ENCODE measurements around the gene TSKS. TPM values are rescaled to one million over a fixed set of nuclear protein-coding genes. Genes with fewer than 3 reads are reported as not detected.

Gene TSKS
- total and polyA plus RNA-seq, 3 experiments from 2014 or later: 0.42 to 0.79 TPM; not detected in 1

DNA sequence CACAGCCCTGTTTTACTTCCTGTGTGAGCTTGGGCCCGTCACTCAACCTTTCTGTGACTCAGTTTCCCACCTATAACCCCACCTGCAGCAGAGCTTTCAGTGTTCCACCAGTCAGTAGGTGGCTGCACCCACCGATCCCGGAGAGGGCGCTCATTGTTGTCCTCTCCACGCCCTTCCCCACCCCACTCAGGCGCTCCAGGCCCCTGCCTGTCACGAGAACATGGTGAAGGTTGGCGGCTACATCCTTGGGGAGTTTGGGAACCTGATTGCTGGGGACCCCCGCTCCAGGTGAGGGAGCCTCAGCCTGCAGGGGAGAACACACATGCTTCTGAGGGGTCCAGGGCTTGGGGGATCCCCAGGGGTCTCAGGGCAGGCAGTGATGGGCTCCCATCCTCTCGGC is 37.7 kb upstream of the TSKS start:
- CTCF ChIA-PET: no interaction called here
- no peaks in the 10 kb centered on the region for H3K4me1 Mint-ChIP-seq
- no peaks in the 10 kb centered on the region for H3K27me3 Mint-ChIP-seq
- peaks cover 6 to 83% (median 8%) of the 10 kb centered on the region in 3 donors for H3K36me3 Mint-ChIP-seq
- POLR2A ChIA-PET: interaction anchor here (1.3 kb wide), 1 partner anchor 13 kb away, joined by 3 read pairs; the partner anchor contains the start of gene FUZ
- H3K27ac ChIP-seq (ENCODE audit: low read depth, low read length): no peak overlapping the region
- no peaks in the 10 kb centered on the region for H3K9me3 Mint-ChIP-seq
- DNase-seq: no peak
- H3K27me3 ChIP-seq (ENCODE audit: insufficient read depth, low read length, poor library complexity, severe bottlenecking): no peaks in the 10 kb centered on the region
- peaks cover 19% of the 10 kb centered on the region for H3K36me3 ChIP-seq (ENCODE audit: insufficient read depth, low read length)
- H3K9me3 ChIP-seq (ENCODE audit: low read length): no peaks in the 10 kb centered on the region
- H3K27ac Mint-ChIP-seq: no peak overlapping the region
- no peak overlapping the region for H3K4me3 Mint-ChIP-seq
- H3K4me3 ChIP-seq (ENCODE audit: low read length): no peak overlapping the region
- no peaks in the 10 kb centered on the region for H3K4me1 ChIP-seq (ENCODE audit: insufficient read depth, low read length)

DNA sequence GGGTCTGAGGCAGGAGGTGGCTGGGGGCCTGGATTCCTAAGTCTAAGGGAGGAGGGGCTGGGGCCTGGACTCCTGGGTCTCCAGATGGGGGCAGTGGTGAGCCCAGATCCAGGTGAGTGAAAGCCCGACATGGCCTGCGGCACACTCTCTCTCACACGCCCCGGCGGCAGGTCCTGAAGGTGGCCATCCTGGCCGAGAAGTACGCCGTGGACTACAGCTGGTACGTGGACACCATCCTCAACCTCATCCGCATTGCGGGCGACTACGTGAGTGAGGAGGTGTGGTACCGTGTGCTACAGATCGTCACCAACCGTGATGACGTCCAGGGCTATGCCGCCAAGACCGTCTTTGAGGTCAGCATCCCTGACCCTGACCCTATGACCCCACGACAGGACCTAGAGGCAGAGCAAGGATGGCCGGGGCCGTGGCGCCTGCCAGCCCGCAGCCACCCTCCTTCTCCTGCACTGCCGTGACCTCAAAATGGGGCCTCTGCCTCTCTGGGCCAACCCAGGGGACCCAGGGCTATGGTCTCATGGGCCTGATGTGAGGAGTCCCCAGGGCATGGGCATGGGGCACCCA is 36.8 kb upstream of the TSKS start:
- H3K9me3 ChIP-seq (ENCODE audit: low read length): no peaks in the 10 kb centered on the region
- no peak for DNase-seq
- H3K4me3 Mint-ChIP-seq: peak overlapping the region in 2 of 7 donors; percentile 18 to 45
- POLR2A ChIA-PET: interaction anchor here (1.3 kb wide), 1 partner anchor 13 kb away, joined by 3 read pairs; the partner anchor contains the start of gene FUZ
- H3K4me1 ChIP-seq (ENCODE audit: insufficient read depth, low read length): no peaks in the 10 kb centered on the region
- CTCF ChIA-PET: no interaction called here
- H3K27me3 ChIP-seq (ENCODE audit: insufficient read depth, low read length, poor library complexity, severe bottlenecking): no peaks in the 10 kb centered on the region
- H3K27ac Mint-ChIP-seq: peak overlapping the region in 1 of 8 donors; percentile 75
- H3K4me1 Mint-ChIP-seq: no peaks in the 10 kb centered on the region
- H3K36me3 Mint-ChIP-seq: peaks cover 6 to 89% (median 8%) of the 10 kb centered on the region in 3 donors
- H3K4me3 ChIP-seq (ENCODE audit: low read length): no peak overlapping the region
- H3K36me3 ChIP-seq (ENCODE audit: insufficient read depth, low read length): peaks cover 20% of the 10 kb centered on the region
- H3K27me3 Mint-ChIP-seq: no peaks in the 10 kb centered on the region
- no peaks in the 10 kb centered on the region for H3K9me3 Mint-ChIP-seq
- H3K27ac ChIP-seq (ENCODE audit: low read depth, low read length): no peak overlapping the region

DNA sequence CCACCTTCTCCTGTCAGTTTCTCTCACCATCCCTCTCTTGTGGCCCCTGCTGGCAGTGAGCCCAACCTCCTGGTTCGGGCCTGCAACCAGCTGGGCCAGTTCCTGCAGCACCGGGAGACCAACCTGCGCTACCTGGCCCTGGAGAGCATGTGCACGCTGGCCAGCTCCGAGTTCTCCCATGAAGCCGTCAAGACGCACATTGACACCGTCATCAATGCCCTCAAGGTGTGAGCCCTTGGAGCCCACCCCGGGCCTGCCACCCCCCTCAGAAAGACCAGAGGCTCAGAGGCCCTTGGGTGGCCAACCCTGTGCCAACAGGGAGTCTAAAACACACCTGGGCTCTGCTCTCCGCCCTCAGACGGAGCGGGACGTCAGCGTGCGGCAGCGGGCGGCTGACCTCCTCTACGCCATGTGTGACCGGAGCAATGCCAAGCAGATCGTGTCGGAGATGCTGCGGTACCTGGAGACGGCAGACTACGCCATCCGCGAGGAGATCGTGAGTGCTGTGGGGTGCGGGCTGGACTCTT is 36.2 kb upstream of the TSKS start:
- Histone ChIP-seq H3K27ac (ENCODE audit: low read depth, low read length) (no peak overlapping the region), H3K36me3 (ENCODE audit: insufficient read depth, low read length) (peaks cover 20% of the 10 kb centered on the region), H3K9me3 (ENCODE audit: low read length) (no peaks in the 10 kb centered on the region), H3K4me3 (ENCODE audit: low read length) (no peak overlapping the region), H3K27me3 (ENCODE audit: insufficient read depth, low read length, poor library complexity, severe bottlenecking) (no peaks in the 10 kb centered on the region), H3K4me1 (ENCODE audit: insufficient read depth, low read length) (no peaks in the 10 kb centered on the region)
- Mint-ChIP-seq H3K9me3 (no peaks in the 10 kb centered on the region), H3K27me3 (no peaks in the 10 kb centered on the region), H3K4me3 (no peak overlapping the region), H3K4me1 (no peaks in the 10 kb centered on the region), H3K36me3 (peaks cover 7 to 90% (median 8%) of the 10 kb centered on the region in 3 donors), H3K27ac (peak overlapping the region in 2 of 8 donors; percentile 12 to 75)
- POLR2A ChIA-PET: no interaction called here
- CTCF ChIA-PET: interaction anchor here (0.6 kb wide), 1 partner anchor 169 kb away, joined by 3 read pairs; no protein-coding TSS in a partner anchor
- DNase-seq: no peak

DNA sequence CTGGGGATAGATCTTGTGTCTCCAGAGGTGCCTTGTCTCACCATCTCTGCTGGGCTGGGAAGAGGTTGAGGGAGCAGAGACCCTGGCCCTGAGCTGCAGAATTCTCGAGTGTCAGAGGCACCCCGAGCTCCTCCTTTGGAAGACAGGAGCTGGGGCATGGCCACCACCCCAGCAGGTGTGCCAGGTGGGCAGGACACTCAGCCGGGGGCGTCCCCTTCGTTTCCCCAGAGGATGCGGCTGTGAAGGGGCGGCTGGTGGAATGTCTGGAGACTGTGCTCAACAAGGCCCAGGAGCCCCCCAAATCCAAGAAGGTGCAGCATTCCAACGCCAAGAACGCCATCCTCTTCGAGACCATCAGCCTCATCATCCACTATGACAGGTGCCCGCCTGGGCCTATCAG is 35.5 kb upstream of the TSKS start:
- peaks cover 6 to 89% (median 8%) of the 10 kb centered on the region in 3 donors for H3K36me3 Mint-ChIP-seq
- POLR2A ChIA-PET: no interaction called here

DNA sequence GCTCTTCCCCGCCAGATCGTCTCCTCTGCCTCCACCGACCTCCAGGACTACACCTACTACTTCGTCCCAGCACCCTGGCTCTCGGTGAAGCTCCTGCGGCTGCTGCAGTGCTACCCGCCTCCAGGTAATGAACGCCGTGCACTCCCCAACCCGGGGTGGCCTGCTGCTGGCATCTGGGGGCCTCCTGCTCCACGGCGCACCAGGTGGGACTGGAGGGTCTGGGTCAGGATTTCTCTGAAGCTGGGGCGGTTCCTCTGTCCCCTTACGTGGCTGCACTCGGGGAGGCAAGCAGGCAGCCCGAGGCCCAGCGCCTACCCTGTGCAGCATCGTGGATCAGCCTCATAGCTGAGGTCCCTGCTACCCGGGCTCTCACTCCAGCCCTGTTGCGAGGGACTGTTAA is 32.5 kb upstream of the TSKS start:
- no peaks in the 10 kb centered on the region for H3K27me3 ChIP-seq (ENCODE audit: insufficient read depth, low read length, poor library complexity, severe bottlenecking)
- DNase-seq: no peak
- H3K27ac ChIP-seq (ENCODE audit: low read depth, low read length): no peak overlapping the region
- H3K4me3 Mint-ChIP-seq: no peak overlapping the region
- no peaks in the 10 kb centered on the region for H3K9me3 ChIP-seq (ENCODE audit: low read length)
- H3K4me1 Mint-ChIP-seq: no peaks in the 10 kb centered on the region
- no peaks in the 10 kb centered on the region for H3K9me3 Mint-ChIP-seq
- no peaks in the 10 kb centered on the region for H3K4me1 ChIP-seq (ENCODE audit: insufficient read depth, low read length)
- H3K36me3 ChIP-seq (ENCODE audit: insufficient read depth, low read length): peaks cover 22% of the 10 kb centered on the region
- ChIA-PET POLR2A (no interaction called here), CTCF (no interaction called here)
- peaks cover 3 to 93% (median 8%) of the 10 kb centered on the region in 3 donors for H3K36me3 Mint-ChIP-seq
- no peak overlapping the region for H3K4me3 ChIP-seq (ENCODE audit: low read length)
- no peaks in the 10 kb centered on the region for H3K27me3 Mint-ChIP-seq
- no peak overlapping the region for H3K27ac Mint-ChIP-seq

More for the DNA sequence above, 35.5 kb upstream of the TSKS start:
- Mint-ChIP-seq H3K27ac (no peak overlapping the region), H3K4me1 (no peaks in the 10 kb centered on the region), H3K27me3 (no peaks in the 10 kb centered on the region), H3K9me3 (no peaks in the 10 kb centered on the region), H3K4me3 (no peak overlapping the region)
- peaks cover 20% of the 10 kb centered on the region for H3K36me3 ChIP-seq (ENCODE audit: insufficient read depth, low read length)
- H3K27ac ChIP-seq (ENCODE audit: low read depth, low read length): no peak overlapping the region
- CTCF ChIA-PET: no interaction called here
- DNase-seq: no peak
- no peaks in the 10 kb centered on the region for H3K4me1 ChIP-seq (ENCODE audit: insufficient read depth, low read length)
- H3K9me3 ChIP-seq (ENCODE audit: low read length): no peaks in the 10 kb centered on the region
- no peak overlapping the region for H3K4me3 ChIP-seq (ENCODE audit: low read length)
- no peaks in the 10 kb centered on the region for H3K27me3 ChIP-seq (ENCODE audit: insufficient read depth, low read length, poor library complexity, severe bottlenecking)

DNA sequence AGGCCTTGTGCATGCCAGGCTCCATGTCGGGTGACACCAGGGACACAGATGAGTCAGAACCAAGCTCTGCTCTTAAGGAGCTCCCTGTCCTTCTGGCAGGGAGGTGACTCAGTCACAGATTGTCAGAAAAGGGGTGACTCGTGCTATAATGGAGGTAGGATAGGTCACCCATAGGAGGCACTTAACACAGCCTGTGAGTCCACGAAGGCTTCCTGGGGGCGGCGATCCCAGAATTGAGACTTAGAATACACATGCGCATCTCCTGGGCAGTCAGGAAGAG is 30.4 kb upstream of the TSKS start:
- Mint-ChIP-seq H3K4me1 (peaks cover 0 to 3% (median 0%) of the 10 kb centered on the region in 3 donors), H3K36me3 (peaks cover 3 to 90% (median 8%) of the 10 kb centered on the region in 3 donors), H3K27me3 (no peaks in the 10 kb centered on the region), H3K9me3 (no peaks in the 10 kb centered on the region), H3K27ac (no peak overlapping the region), H3K4me3 (no peak overlapping the region)
- ChIA-PET CTCF (no interaction called here), POLR2A (no interaction called here)
- no peak for DNase-seq
- peaks cover 22% of the 10 kb centered on the region for H3K36me3 ChIP-seq (ENCODE audit: insufficient read depth, low read length)
- H3K4me1 ChIP-seq (ENCODE audit: insufficient read depth, low read length): no peaks in the 10 kb centered on the region
- no peaks in the 10 kb centered on the region for H3K27me3 ChIP-seq (ENCODE audit: insufficient read depth, low read length, poor library complexity, severe bottlenecking)
- no peak overlapping the region for H3K27ac ChIP-seq (ENCODE audit: low read depth, low read length)
- no peak overlapping the region for H3K4me3 ChIP-seq (ENCODE audit: low read length)
- H3K9me3 ChIP-seq (ENCODE audit: low read length): no peaks in the 10 kb centered on the region

DNA sequence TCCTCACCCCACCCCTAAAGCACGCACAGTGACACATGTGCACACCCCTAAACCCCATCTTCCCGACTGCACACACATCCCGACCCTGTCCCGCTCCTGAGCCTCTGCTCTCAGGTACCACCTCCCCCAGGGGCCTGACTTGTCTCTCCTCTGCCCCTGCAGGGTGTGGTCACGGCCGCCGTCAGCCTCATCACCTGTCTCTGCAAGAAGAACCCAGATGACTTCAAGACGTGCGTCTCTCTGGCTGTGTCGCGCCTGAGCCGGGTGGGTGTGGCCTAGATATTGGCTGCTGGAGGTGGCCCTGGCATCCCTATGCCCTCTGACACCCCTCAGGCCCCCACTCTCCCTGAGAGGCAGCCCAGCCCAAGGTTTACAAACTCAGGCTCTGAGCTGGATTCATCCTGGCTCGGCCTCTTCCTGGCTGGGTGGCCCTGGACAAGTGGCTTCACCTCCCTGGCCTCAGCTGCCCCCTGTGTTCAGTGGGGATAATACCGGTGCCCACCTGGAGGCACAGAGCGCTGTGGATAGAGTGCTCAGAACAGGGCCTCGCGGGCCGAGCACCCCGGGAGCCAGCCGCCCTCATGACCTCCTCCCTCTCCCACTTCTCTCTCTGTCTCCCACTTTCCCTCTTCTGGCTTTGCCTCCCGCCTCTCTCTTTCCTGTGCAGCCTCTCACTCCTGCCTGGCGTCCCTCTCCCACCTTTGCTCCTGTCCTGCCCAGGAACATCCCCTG is 29.9 kb upstream of the TSKS start:
- Mint-ChIP-seq H3K4me1 (peaks cover 0 to 6% (median 0%) of the 10 kb centered on the region in 3 donors), H3K9me3 (no peaks in the 10 kb centered on the region), H3K27ac (no peak overlapping the region), H3K4me3 (no peak overlapping the region), H3K27me3 (no peaks in the 10 kb centered on the region), H3K36me3 (peaks cover 3 to 90% (median 8%) of the 10 kb centered on the region in 3 donors)
- Histone ChIP-seq H3K36me3 (ENCODE audit: insufficient read depth, low read length) (peaks cover 22% of the 10 kb centered on the region), H3K4me1 (ENCODE audit: insufficient read depth, low read length) (no peaks in the 10 kb centered on the region), H3K27me3 (ENCODE audit: insufficient read depth, low read length, poor library complexity, severe bottlenecking) (no peaks in the 10 kb centered on the region), H3K4me3 (ENCODE audit: low read length) (no peak overlapping the region), H3K27ac (ENCODE audit: low read depth, low read length) (no peak overlapping the region), H3K9me3 (ENCODE audit: low read length) (no peaks in the 10 kb centered on the region)
- ChIA-PET CTCF (no interaction called here), POLR2A (no interaction called here)
- no peak for DNase-seq

DNA sequence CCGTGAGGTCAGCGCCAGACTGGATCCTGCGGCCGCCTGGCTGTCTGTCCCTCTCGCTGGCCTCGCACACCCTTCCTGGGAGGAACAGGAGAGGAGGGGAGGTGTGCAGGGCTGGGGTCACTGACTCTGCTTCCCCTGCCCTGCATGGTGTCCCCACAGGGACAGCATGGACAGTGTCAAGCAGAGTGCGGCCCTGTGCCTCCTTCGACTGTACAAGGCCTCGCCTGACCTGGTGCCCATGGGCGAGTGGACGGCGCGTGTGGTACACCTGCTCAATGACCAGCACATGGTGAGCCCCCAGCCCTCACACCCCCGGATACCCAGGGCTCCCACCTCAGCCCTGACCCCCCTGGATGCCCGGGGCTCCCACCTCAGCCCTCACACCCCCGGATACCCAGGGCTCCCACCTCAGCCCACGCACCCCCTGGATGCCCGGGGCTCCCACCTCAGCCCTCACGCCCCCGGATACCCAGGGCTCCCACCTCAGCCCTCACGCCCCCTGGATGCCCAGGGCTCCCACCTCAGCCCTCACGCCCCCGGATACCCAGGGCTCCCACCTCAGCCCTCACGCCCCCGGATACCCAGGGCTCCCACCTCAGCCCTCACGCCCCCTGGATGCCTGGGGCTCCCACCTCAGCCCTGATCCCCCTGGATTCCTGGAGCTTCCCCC is 28.8 kb upstream of the TSKS start:
- Histone ChIP-seq H3K36me3 (ENCODE audit: insufficient read depth, low read length) (peaks cover 22% of the 10 kb centered on the region), H3K27ac (ENCODE audit: low read depth, low read length) (no peak overlapping the region), H3K9me3 (ENCODE audit: low read length) (no peaks in the 10 kb centered on the region), H3K4me1 (ENCODE audit: insufficient read depth, low read length) (no peaks in the 10 kb centered on the region), H3K27me3 (ENCODE audit: insufficient read depth, low read length, poor library complexity, severe bottlenecking) (no peaks in the 10 kb centered on the region), H3K4me3 (ENCODE audit: low read length) (no peak overlapping the region)
- POLR2A ChIA-PET: no interaction called here
- Mint-ChIP-seq H3K4me3 (no peak overlapping the region), H3K36me3 (peaks cover 6 to 87% (median 8%) of the 10 kb centered on the region in 3 donors), H3K27me3 (no peaks in the 10 kb centered on the region), H3K4me1 (peaks cover 0 to 6% (median 0%) of the 10 kb centered on the region in 3 donors), H3K9me3 (no peaks in the 10 kb centered on the region), H3K27ac (no peak overlapping the region)
- CTCF ChIA-PET: no interaction called here
- no peak for DNase-seq

Measured in CD8-positive, alpha-beta memory T cell (primary cell).